Neutrophil (primary cell): Measurements from ENCODE around the gene SLC25A29.
"Not testable (repeated sequence)": the region's sequence is repeated elsewhere in the genome, so short reads cannot be mapped to it uniquely, and the experiment has no call there.

Experiments
- H3K27ac ChIP-seq: fragments of 200-600 bp; sonication (generic); 2 replicates; pipeline ENCODE4 v1.5.1; 2016; ENCODE audit warnings: mild to moderate bottlenecking, moderate library complexity
- H3K27me3 ChIP-seq: fragments of 200-600 bp; sonication (generic); 2 replicates; pipeline ENCODE4 v1.6.0; 2016; ENCODE audit warnings: mild to moderate bottlenecking
- H3K36me3 ChIP-seq: fragments of 200-600 bp; sonication (generic); 2 replicates; pipeline ENCODE4 v1.5.1; 2017
- H3K4me1 ChIP-seq, 2 experiments: fragments of 200-600 bp in 1 of 2; sonication (generic) in 1 of 2; 1 replicate in 1 of 2; 2 replicates in 1 of 2; pipeline versions ENCODE4 v1.5.1 to v1.6.1; 2013 to 2016; ENCODE audit warnings: low read depth in 1 of 2, low read length in 1 of 2, mild to moderate bottlenecking in 1 of 2, moderate library complexity in 1 of 2; ENCODE audit not compliant: control insufficient read depth in 1 of 2, insufficient read depth in 1 of 2
- H3K4me3 ChIP-seq, 2 experiments: fragments of 200-600 bp in 1 of 2; sonication (generic) in 1 of 2; 1 replicate in 1 of 2; 2 replicates in 1 of 2; pipeline ENCODE4 v1.5.1; 2013 to 2016; ENCODE audit warnings: low read depth in 1 of 2, low read length in 1 of 2, mild to moderate bottlenecking in 1 of 2, moderate library complexity in 1 of 2
- H3K9me3 ChIP-seq: fragments of 200-600 bp; sonication (generic); 2 replicates; pipeline ENCODE4 v1.5.1; 2016
- CTCF ChIP-seq: fragments of 200-600 bp; sonication (generic); IDR thresholded peaks from 2 replicates; pipeline ENCODE4 v1.5.1; 2016; ENCODE audit warnings: antibody characterized with exemption

The SLC25A29 gene

GRCh38 chr14:100312877-100313400 is 6.7 kb upstream of the SLC25A29 start:
- TF ChIP-seq CTCF, result no peak
- H3K9me3 ChIP-seq, result no peaks in the 10 kb centered on the region
- peaks cover 26 to 27% of the 10 kb centered on the region in 2 experiments for H3K4me1 ChIP-seq
- no peaks in the 10 kb centered on the region for H3K36me3 ChIP-seq
- no peak overlapping the region for H3K4me3 ChIP-seq
- no peaks in the 10 kb centered on the region for H3K27me3 ChIP-seq
- H3K27ac ChIP-seq, result peak overlapping the region; percentile 36

GRCh38 chr14:100312110-100312876 is 6.0 kb upstream of the SLC25A29 start:
- not testable (repeated sequence) for H3K9me3 ChIP-seq, H3K4me3 ChIP-seq, H3K36me3 ChIP-seq, H3K27me3 ChIP-seq
- peaks cover 22 to 26% of the 10 kb centered on the region in 2 experiments for H3K4me1 ChIP-seq
- H3K27ac ChIP-seq, result peak overlapping the region; percentile 36

- no peaks in the 10 kb centered on the region for H3K9me3 ChIP-seq
- peaks cover 40 to 48% of the 10 kb centered on the region in 2 experiments for H3K4me1 ChIP-seq
- TF ChIP-seq CTCF, result no peak
- no peaks in the 10 kb centered on the region for H3K36me3 ChIP-seq
- H3K4me3 ChIP-seq, result no peak overlapping the region
- H3K27ac ChIP-seq, result no peak overlapping the region
- peaks cover 23% of the 10 kb centered on the region for H3K27me3 ChIP-seq
Measured at GRCh38 chr14:100309028-100309737, 2.9 kb upstream of the SLC25A29 start.

GRCh38 chr14:100308427-100308792 is 2.2 kb upstream of the SLC25A29 start:
- not testable (repeated sequence) for H3K36me3 ChIP-seq, H3K4me3 ChIP-seq, H3K9me3 ChIP-seq, H3K27ac ChIP-seq
- peaks cover 23% of the 10 kb centered on the region for H3K27me3 ChIP-seq
- peaks cover 40 to 48% of the 10 kb centered on the region in 2 experiments for H3K4me1 ChIP-seq

GRCh38 chr14:100307766-100308426 is 1.7 kb upstream of the SLC25A29 start:
- H3K4me3 ChIP-seq, result peak overlapping the region in 1 of 2 experiments; percentile 81
- peak overlapping the region; percentile 67 for H3K27ac ChIP-seq
- peaks cover 23% of the 10 kb centered on the region for H3K27me3 ChIP-seq
- H3K4me1 ChIP-seq, result peaks cover 40 to 48% of the 10 kb centered on the region in 2 experiments
- H3K36me3 ChIP-seq, result no peaks in the 10 kb centered on the region
- no peak for TF ChIP-seq CTCF
- no peaks in the 10 kb centered on the region for H3K9me3 ChIP-seq

GRCh38 chr14:100306998-100307765 is 938 bp upstream of the SLC25A29 start:
- Histone ChIP-seq H3K9me3 (no peaks in the 10 kb centered on the region), H3K4me1 (peaks cover 33 to 41% of the 10 kb centered on the region in 2 experiments), H3K36me3 (no peaks in the 10 kb centered on the region), H3K27ac (peak overlapping the region; percentile 67), H3K4me3 (peak overlapping the region; percentile 81 to 95), H3K27me3 (peaks cover 23% of the 10 kb centered on the region)
- no peak for TF ChIP-seq CTCF
